ENCODE results near the gene SLC35B1.

The SLC35B1 gene

DNA sequence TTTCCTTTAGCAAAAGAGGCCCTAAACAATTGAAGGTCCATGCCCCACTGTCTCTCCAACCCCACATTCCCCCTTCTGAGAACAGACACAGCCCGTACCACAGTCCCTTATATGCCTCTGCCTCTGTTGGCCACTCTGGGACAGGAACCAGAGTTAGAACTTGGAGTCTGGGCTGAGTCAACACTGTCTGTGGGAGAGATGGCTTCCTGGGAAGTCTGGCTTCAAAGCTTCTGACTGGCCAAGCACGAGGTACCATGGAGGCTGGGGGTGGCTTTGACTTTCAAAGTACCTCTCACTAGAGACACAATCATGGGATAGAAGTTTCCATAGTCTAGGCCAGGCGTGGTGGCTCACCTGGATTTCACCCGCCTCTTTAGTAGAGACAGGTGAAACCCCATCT is 15.0 kb downstream of the SLC35B1 start:
- Histone ChIP-seq H3K4ac (ENCODE audit: low read depth, low read length) (no peak overlapping the region), H3K36me3 (ENCODE audit: control insufficient read depth, insufficient read depth, low read length) (no peaks in the 10 kb centered on the region), H2BK5ac (ENCODE audit: low read length) (no peak overlapping the region), H3K4me2 (ENCODE audit: low read length) (no peak overlapping the region), H2AK5ac (ENCODE audit: low read length) (no peak overlapping the region), H4K8ac (ENCODE audit: low read depth, low read length) (no peak overlapping the region), H3K18ac (ENCODE audit: low read length) (no peak overlapping the region), H3K79me2 (ENCODE audit: control insufficient read depth, insufficient read depth, low read length) (no peaks in the 10 kb centered on the region), H3K9ac (ENCODE audit: low read length) (no peak overlapping the region), H4K5ac (ENCODE audit: low read length) (no peak overlapping the region), H3K27me3 (ENCODE audit: insufficient read depth, low read length, poor library complexity) (no peaks in the 10 kb centered on the region), H3K4me3 (ENCODE audit: low read length) (no peak overlapping the region), H3K4me1 (ENCODE audit: control insufficient read depth, low read depth, low read length) (no peaks in the 10 kb centered on the region), H3K56ac (ENCODE audit: low read length) (no peak overlapping the region), H3K79me1 (ENCODE audit: low read length) (no peaks in the 10 kb centered on the region), H3K23ac (ENCODE audit: low read length) (no peak overlapping the region), H2BK15ac (replicated peaks; ENCODE audit: low read depth) (no peak overlapping the region), H3K27ac (ENCODE audit: low read depth, low read length) (no peak overlapping the region), H2BK120ac (ENCODE audit: low read depth, low read length) (no peak overlapping the region)
- WGBS (ENCODE audit: extremely low coverage, insufficient coverage, low lambda C conversion rate) = no CpG with 5 or more reads among the region's 4 CpGs
- DNase-seq = no peak

GRCh38 chr17:49691677-49692191 is 16.0 kb downstream of the SLC35B1 start:
- WGBS (ENCODE audit: extremely low coverage, insufficient coverage, low lambda C conversion rate) = no CpG with 5 or more reads among the region's 8 CpGs
- Histone ChIP-seq H3K4me1 (ENCODE audit: control insufficient read depth, low read depth, low read length) (no peaks in the 10 kb centered on the region), H3K79me1 (ENCODE audit: low read length) (no peaks in the 10 kb centered on the region), H2AK5ac (ENCODE audit: low read length) (no peak overlapping the region), H2BK5ac (ENCODE audit: low read length) (no peak overlapping the region), H3K36me3 (ENCODE audit: control insufficient read depth, insufficient read depth, low read length) (no peaks in the 10 kb centered on the region), H3K9ac (ENCODE audit: low read length) (no peak overlapping the region), H3K27me3 (ENCODE audit: insufficient read depth, low read length, poor library complexity) (no peaks in the 10 kb centered on the region), H3K23ac (ENCODE audit: low read length) (no peak overlapping the region), H3K27ac (ENCODE audit: low read depth, low read length) (no peak overlapping the region), H3K4ac (ENCODE audit: low read depth, low read length) (no peak overlapping the region), H3K4me2 (ENCODE audit: low read length) (no peak overlapping the region), H2BK120ac (ENCODE audit: low read depth, low read length) (no peak overlapping the region), H4K8ac (ENCODE audit: low read depth, low read length) (no peak overlapping the region), H3K79me2 (ENCODE audit: control insufficient read depth, insufficient read depth, low read length) (no peaks in the 10 kb centered on the region), H3K18ac (ENCODE audit: low read length) (no peak overlapping the region), H3K56ac (ENCODE audit: low read length) (peak overlapping the region; percentile 42), H3K4me3 (ENCODE audit: low read length) (no peak overlapping the region), H4K5ac (ENCODE audit: low read length) (no peak overlapping the region), H2BK15ac (replicated peaks; ENCODE audit: low read depth) (no peak overlapping the region)
- peak; percentile 73 for DNase-seq

DNA sequence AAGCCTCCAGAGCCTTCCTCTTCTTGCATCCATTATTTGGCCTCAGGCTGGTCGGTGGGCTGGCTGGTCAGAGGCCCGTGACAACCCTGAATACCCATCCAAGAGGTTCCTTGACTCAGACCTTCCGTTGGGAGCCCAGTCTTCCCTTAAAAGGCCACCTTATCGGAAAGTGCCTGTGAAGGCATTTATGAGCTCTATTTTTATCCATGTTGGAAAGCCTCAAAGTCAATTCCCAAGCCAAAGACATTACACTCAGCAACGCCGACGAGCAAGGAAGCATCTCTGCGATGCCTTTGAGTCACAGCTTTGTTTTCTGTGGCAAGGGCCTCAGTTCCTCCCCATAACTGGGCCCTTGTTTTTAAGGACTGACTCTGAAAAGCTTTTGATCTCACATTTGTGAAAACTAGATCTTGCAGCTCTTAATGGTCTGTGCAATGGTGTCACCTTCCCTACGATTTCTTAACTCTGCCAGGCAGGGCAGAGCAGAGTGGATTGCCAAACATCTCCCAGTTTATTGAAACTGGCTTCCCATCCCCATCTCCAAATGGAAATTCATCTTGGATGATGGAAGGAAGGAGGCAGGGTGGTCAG is 16.6 kb downstream of the SLC35B1 start:
- Histone ChIP-seq H3K4ac (ENCODE audit: low read depth, low read length) (no peak overlapping the region), H3K79me1 (ENCODE audit: low read length) (no peaks in the 10 kb centered on the region), H3K23ac (ENCODE audit: low read length) (no peak overlapping the region), H3K4me1 (ENCODE audit: control insufficient read depth, low read depth, low read length) (no peaks in the 10 kb centered on the region), H4K5ac (ENCODE audit: low read length) (no peak overlapping the region), H3K36me3 (ENCODE audit: control insufficient read depth, insufficient read depth, low read length) (no peaks in the 10 kb centered on the region), H4K8ac (ENCODE audit: low read depth, low read length) (no peak overlapping the region), H3K27ac (ENCODE audit: low read depth, low read length) (no peak overlapping the region), H3K18ac (ENCODE audit: low read length) (no peak overlapping the region), H2BK120ac (ENCODE audit: low read depth, low read length) (no peak overlapping the region), H2AK5ac (ENCODE audit: low read length) (no peak overlapping the region), H3K4me2 (ENCODE audit: low read length) (no peak overlapping the region), H3K4me3 (ENCODE audit: low read length) (no peak overlapping the region), H3K27me3 (ENCODE audit: insufficient read depth, low read length, poor library complexity) (no peaks in the 10 kb centered on the region), H3K56ac (ENCODE audit: low read length) (no peak overlapping the region), H2BK15ac (replicated peaks; ENCODE audit: low read depth) (no peak overlapping the region), H2BK5ac (ENCODE audit: low read length) (no peak overlapping the region), H3K9ac (ENCODE audit: low read length) (no peak overlapping the region), H3K79me2 (ENCODE audit: control insufficient read depth, insufficient read depth, low read length) (no peaks in the 10 kb centered on the region)
- WGBS (ENCODE audit: extremely low coverage, insufficient coverage, low lambda C conversion rate) = no CpG with 5 or more reads among the region's 9 CpGs
- no peak for DNase-seq

DNA sequence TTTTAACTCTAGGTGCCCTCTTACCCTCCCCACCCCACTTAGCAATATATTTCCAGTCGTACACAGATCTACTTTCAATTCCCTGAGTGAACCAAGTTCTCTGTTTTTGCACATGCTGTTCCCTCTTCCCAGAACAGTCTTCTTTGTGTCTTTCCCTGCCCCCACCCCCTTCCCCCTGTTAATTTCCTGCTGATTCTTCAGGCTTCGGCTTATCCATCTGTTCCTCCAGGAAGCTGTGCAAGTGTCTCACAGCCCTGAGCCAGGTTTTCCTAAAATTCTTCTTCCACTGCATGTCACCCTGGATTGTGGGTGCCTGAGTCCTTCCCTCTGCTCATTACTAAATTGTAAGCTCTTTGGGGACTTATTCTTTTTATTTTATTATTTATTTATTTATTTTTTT is 17.5 kb downstream of the SLC35B1 start:
- H3K4me2 ChIP-seq (ENCODE audit: low read length) = no peak overlapping the region
- no peaks in the 10 kb centered on the region for H3K79me2 ChIP-seq (ENCODE audit: control insufficient read depth, insufficient read depth, low read length)
- no peak overlapping the region for H2BK5ac ChIP-seq (ENCODE audit: low read length)
- no peak overlapping the region for H3K9ac ChIP-seq (ENCODE audit: low read length)
- no peak overlapping the region for H3K4me3 ChIP-seq (ENCODE audit: low read length)
- no peak overlapping the region for H3K27ac ChIP-seq (ENCODE audit: low read depth, low read length)
- no peak overlapping the region for H4K8ac ChIP-seq (ENCODE audit: low read depth, low read length)
- H3K4ac ChIP-seq (ENCODE audit: low read depth, low read length) = no peak overlapping the region
- H3K18ac ChIP-seq (ENCODE audit: low read length) = no peak overlapping the region
- no peak overlapping the region for H2BK15ac ChIP-seq (replicated peaks; ENCODE audit: low read depth)
- H3K23ac ChIP-seq (ENCODE audit: low read length) = no peak overlapping the region
- no peak overlapping the region for H2BK120ac ChIP-seq (ENCODE audit: low read depth, low read length)
- no peaks in the 10 kb centered on the region for H3K4me1 ChIP-seq (ENCODE audit: control insufficient read depth, low read depth, low read length)
- H3K56ac ChIP-seq (ENCODE audit: low read length) = no peak overlapping the region
- H3K36me3 ChIP-seq (ENCODE audit: control insufficient read depth, insufficient read depth, low read length) = no peaks in the 10 kb centered on the region
- H4K5ac ChIP-seq (ENCODE audit: low read length) = no peak overlapping the region
- H2AK5ac ChIP-seq (ENCODE audit: low read length) = no peak overlapping the region
- H3K27me3 ChIP-seq (ENCODE audit: insufficient read depth, low read length, poor library complexity) = no peaks in the 10 kb centered on the region
- H3K79me1 ChIP-seq (ENCODE audit: low read length) = no peaks in the 10 kb centered on the region
- DNase-seq = no peak
- WGBS (ENCODE audit: extremely low coverage, insufficient coverage, low lambda C conversion rate) = no CpG with 5 or more reads among the region's 2 CpGs

GRCh38 chr17:49688848-49689247 is 18.9 kb downstream of the SLC35B1 start:
- Histone ChIP-seq H3K9ac (ENCODE audit: low read length) (no peak overlapping the region), H4K8ac (ENCODE audit: low read depth, low read length) (no peak overlapping the region), H3K4ac (ENCODE audit: low read depth, low read length) (no peak overlapping the region), H3K18ac (ENCODE audit: low read length) (no peak overlapping the region), H2AK5ac (ENCODE audit: low read length) (no peak overlapping the region), H2BK15ac (replicated peaks; ENCODE audit: low read depth) (no peak overlapping the region), H3K27ac (ENCODE audit: low read depth, low read length) (no peak overlapping the region), H3K27me3 (ENCODE audit: insufficient read depth, low read length, poor library complexity) (no peaks in the 10 kb centered on the region), H2BK5ac (ENCODE audit: low read length) (no peak overlapping the region), H3K23ac (ENCODE audit: low read length) (no peak overlapping the region), H4K5ac (ENCODE audit: low read length) (no peak overlapping the region), H3K4me1 (ENCODE audit: control insufficient read depth, low read depth, low read length) (no peaks in the 10 kb centered on the region), H3K79me1 (ENCODE audit: low read length) (no peaks in the 10 kb centered on the region), H3K56ac (ENCODE audit: low read length) (no peak overlapping the region), H3K36me3 (ENCODE audit: control insufficient read depth, insufficient read depth, low read length) (no peaks in the 10 kb centered on the region), H3K4me3 (ENCODE audit: low read length) (no peak overlapping the region), H3K4me2 (ENCODE audit: low read length) (no peak overlapping the region), H2BK120ac (ENCODE audit: low read depth, low read length) (no peak overlapping the region), H3K79me2 (ENCODE audit: control insufficient read depth, insufficient read depth, low read length) (no peaks in the 10 kb centered on the region)
- DNase-seq = no peak
- WGBS (ENCODE audit: extremely low coverage, insufficient coverage, low lambda C conversion rate) = no CpG with 5 or more reads among the region's 4 CpGs

DNA sequence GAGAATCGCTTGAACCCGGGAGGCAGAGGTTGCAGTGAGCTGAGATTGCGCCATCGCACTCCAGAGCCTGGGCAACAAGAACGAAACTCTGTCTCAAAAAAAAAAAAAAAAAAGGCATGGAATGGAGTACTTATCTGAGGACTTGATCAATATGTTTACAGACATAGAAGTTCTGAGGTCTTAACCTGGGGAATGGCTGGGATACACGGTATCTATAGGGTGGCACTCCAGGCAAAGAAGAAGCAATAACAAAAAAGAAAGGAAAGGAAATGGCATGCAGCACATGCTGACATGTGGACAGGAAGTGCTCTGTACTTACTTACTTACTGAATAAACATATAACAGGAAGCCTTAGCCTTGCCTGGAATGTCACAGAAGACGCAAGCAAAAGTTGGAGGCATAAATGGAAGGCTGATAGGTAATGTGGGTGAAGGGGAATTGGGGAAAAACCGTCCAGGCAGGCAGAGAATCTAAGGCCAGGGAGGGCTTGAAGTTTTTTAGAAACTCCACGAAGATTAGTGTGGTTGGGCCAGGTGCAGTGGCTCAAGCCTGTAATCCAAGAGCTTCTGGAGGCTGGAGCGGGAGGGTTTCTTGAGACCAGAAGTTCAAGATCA is 19.8 kb downstream of the SLC35B1 start:
- WGBS (ENCODE audit: extremely low coverage, insufficient coverage, low lambda C conversion rate) = no CpG with 5 or more reads among the region's 10 CpGs
- H3K27me3 ChIP-seq (ENCODE audit: insufficient read depth, low read length, poor library complexity) = no peaks in the 10 kb centered on the region
- H2BK5ac ChIP-seq (ENCODE audit: low read length) = no peak overlapping the region
- no peak overlapping the region for H3K18ac ChIP-seq (ENCODE audit: low read length)
- H3K36me3 ChIP-seq (ENCODE audit: control insufficient read depth, insufficient read depth, low read length) = no peaks in the 10 kb centered on the region
- H2BK15ac ChIP-seq (replicated peaks; ENCODE audit: low read depth) = no peak overlapping the region
- H3K79me2 ChIP-seq (ENCODE audit: control insufficient read depth, insufficient read depth, low read length) = no peaks in the 10 kb centered on the region
- H3K79me1 ChIP-seq (ENCODE audit: low read length) = no peaks in the 10 kb centered on the region
- no peak overlapping the region for H3K27ac ChIP-seq (ENCODE audit: low read depth, low read length)
- no peak overlapping the region for H3K9ac ChIP-seq (ENCODE audit: low read length)
- H3K4me3 ChIP-seq (ENCODE audit: low read length) = no peak overlapping the region
- H3K56ac ChIP-seq (ENCODE audit: low read length) = peak overlapping the region; percentile 34
- H3K23ac ChIP-seq (ENCODE audit: low read length) = no peak overlapping the region
- no peaks in the 10 kb centered on the region for H3K4me1 ChIP-seq (ENCODE audit: control insufficient read depth, low read depth, low read length)
- H2AK5ac ChIP-seq (ENCODE audit: low read length) = no peak overlapping the region
- no peak overlapping the region for H4K8ac ChIP-seq (ENCODE audit: low read depth, low read length)
- DNase-seq = no peak
- H2BK120ac ChIP-seq (ENCODE audit: low read depth, low read length) = no peak overlapping the region
- no peak overlapping the region for H4K5ac ChIP-seq (ENCODE audit: low read length)
- H3K4ac ChIP-seq (ENCODE audit: low read depth, low read length) = no peak overlapping the region
- no peak overlapping the region for H3K4me2 ChIP-seq (ENCODE audit: low read length)

Measured in mesendoderm (in vitro differentiated cells).